Measurements from ENCODE around the gene AGBL2.
"Not testable (repeated sequence)": the region's sequence is repeated elsewhere in the genome, so short reads cannot be mapped to it uniquely, and the experiment has no call there.

The AGBL2 gene

DNA sequence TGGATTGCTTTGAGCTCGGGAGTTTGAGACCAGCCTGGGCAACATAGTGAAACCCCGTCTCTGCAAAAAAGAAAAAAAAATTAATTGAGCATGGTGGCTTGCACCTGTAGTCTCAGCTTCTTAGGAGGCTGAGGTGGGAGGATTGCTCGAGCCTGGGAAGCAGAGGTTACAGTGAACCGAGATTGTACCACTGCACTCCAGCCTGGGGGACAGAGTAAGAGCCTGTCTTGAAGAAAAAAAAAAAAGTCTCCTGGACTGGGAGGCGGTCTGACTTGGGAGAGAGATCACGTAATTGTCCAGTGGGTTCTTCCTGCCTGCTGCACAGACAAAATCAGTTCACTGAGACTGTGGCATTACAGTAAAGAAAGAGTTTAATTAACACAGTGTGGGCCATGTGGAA is 69.7 kb downstream of the AGBL2 start:
- Histone ChIP-seq H4K91ac (ENCODE audit: low read length) (no peak overlapping the region), H3K23ac (ENCODE audit: low read length in 2 of 2) (no peak overlapping the region), H3K9me3 (ENCODE audit: control insufficient read depth, low read length) (no peaks in the 10 kb centered on the region), H3K27me3 (ENCODE audit: control insufficient read depth in 1 of 2, insufficient read depth in 1 of 2, low read length in 2 of 2) (no peaks in the 10 kb centered on the region), H3K79me1 (replicated peaks; ENCODE audit: low read length, poor library complexity, severe bottlenecking) (no peaks in the 10 kb centered on the region), H2BK5ac (ENCODE audit: low read depth, low read length, poor library complexity, severe bottlenecking) (no peak overlapping the region), H3K4me2 (ENCODE audit: low read length, poor library complexity, severe bottlenecking) (no peak overlapping the region), H3K4me1 (ENCODE audit: control insufficient read depth, insufficient read depth, low read depth, low read length) (peaks cover 4% of the 10 kb centered on the region), H3K36me3 (ENCODE audit: control insufficient read depth in 1 of 2, insufficient read depth in 2 of 2, low read depth in 1 of 2, low read length in 2 of 2) (no peaks in the 10 kb centered on the region), H4K8ac (ENCODE audit: low read length) (no peak overlapping the region), H2AFZ (ENCODE audit: low read depth, low read length) (no peak overlapping the region), H3K27ac (ENCODE audit: low read length, poor library complexity, severe bottlenecking) (no peak overlapping the region), H3K14ac (ENCODE audit: low read length in 2 of 2) (no peak overlapping the region), H2BK15ac (ENCODE audit: low read depth, poor library complexity, severe bottlenecking) (no peak overlapping the region), H2AK5ac (ENCODE audit: low read length, severe bottlenecking) (no peak overlapping the region), H3K4ac (ENCODE audit: low read depth in 1 of 2, low read length in 2 of 2) (no peak overlapping the region), H3K4me3 (ENCODE audit: insufficient read depth in 1 of 2, low read depth in 1 of 2, low read length in 2 of 2) (no peak overlapping the region), H3K9ac (ENCODE audit: low read length) (no peak overlapping the region), H2BK12ac (ENCODE audit: low read length in 2 of 2) (no peak overlapping the region), H3K18ac (ENCODE audit: low read depth in 1 of 2, low read length in 2 of 2) (no peak overlapping the region), H2BK120ac (ENCODE audit: low read depth, low read length) (no peak overlapping the region)
- 85% methylated on average over 6 of the region's 6 CpGs for WGBS
- DNase-seq = no peak

DNA sequence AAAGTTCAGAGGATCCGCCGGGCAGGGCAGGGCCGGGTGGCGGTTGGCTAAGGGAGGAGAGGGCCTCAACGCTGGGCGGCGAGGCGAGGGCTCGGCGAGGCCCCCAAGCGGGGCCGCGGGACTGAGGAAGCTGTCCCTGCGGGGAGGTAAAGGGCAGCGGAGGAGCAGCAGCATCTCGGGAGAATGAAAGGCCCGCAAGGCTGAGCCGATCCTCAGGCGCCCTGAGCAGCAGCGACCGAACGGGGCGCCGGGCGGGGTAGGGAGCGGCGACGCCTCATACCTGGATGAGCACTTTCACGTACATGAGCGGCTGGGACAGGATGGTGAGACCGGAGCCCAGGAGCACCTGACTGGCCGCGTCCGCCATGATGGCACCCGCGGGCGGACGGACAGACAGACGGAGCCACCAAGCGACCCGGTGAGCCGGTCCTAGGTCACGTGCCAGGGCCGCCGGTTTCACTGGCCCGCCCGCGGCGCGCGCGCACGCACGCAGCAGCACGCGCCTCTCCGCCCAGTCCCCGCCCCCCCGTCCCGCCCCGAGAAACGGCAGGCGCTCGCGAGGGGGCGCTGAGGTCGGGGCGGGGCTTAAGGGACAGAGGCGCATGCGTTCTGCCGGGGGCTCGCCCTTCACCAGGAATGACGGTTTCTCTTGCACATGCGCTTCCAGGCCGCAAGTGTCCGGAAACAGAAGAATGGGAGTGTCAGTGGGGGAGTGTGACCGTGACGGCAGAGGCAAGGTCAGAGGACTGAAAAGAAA is 72.9 kb downstream of the AGBL2 start, which contains the start of gene MTCH2:
TSS of gene MTCH2 (minus strand) at position 461 of the 757 bp plus-strand sequence. CDS start at position 367, 94 bp downstream.
- Histone ChIP-seq H3K4ac (ENCODE audit: low read depth in 1 of 2, low read length in 2 of 2) (peak within 1 kb of the TSS; percentile 85 to 87), H3K9me3 (ENCODE audit: control insufficient read depth, low read length) (no peaks in the 10 kb centered on the region), H2BK5ac (ENCODE audit: low read depth, low read length, poor library complexity, severe bottlenecking) (peak within 1 kb of the TSS; percentile 87), H3K4me1 (ENCODE audit: control insufficient read depth, insufficient read depth, low read depth, low read length) (peaks cover 9% of the 10 kb centered on the region), H3K4me2 (ENCODE audit: low read length, poor library complexity, severe bottlenecking) (peak within 1 kb of the TSS; percentile 85), H3K27me3 (ENCODE audit: control insufficient read depth in 1 of 2, insufficient read depth in 1 of 2, low read length in 2 of 2) (no peaks in the 10 kb centered on the region), H4K91ac (ENCODE audit: low read length) (peak within 1 kb of the TSS; percentile 94), H2BK120ac (ENCODE audit: low read depth, low read length) (peak within 1 kb of the TSS; percentile 64), H3K18ac (ENCODE audit: low read depth in 1 of 2, low read length in 2 of 2) (peak within 1 kb of the TSS; percentile 92 to 96), H3K27ac (ENCODE audit: low read length, poor library complexity, severe bottlenecking) (peak within 1 kb of the TSS; percentile 83), H2AK5ac (ENCODE audit: low read length, severe bottlenecking) (no peak within 1 kb of the TSS), H3K14ac (ENCODE audit: low read length in 2 of 2) (peak within 1 kb of the TSS in 1 of 2 experiments; percentile 82), H3K36me3 (ENCODE audit: control insufficient read depth in 1 of 2, insufficient read depth in 2 of 2, low read depth in 1 of 2, low read length in 2 of 2) (peaks cover 5 to 24% of the 10 kb centered on the region in 2 experiments), H4K8ac (ENCODE audit: low read length) (peak within 1 kb of the TSS; percentile 95), H2BK12ac (ENCODE audit: low read length in 2 of 2) (peak within 1 kb of the TSS in 1 of 2 experiments; percentile 31), H2BK15ac (ENCODE audit: low read depth, poor library complexity, severe bottlenecking) (peak within 1 kb of the TSS; percentile 96), H2AFZ (ENCODE audit: low read depth, low read length) (peak within 1 kb of the TSS; percentile 33), H3K9ac (ENCODE audit: low read length) (peak within 1 kb of the TSS; percentile 97), H3K79me1 (replicated peaks; ENCODE audit: low read length, poor library complexity, severe bottlenecking) (peaks cover 3% of the 10 kb centered on the region), H3K4me3 (ENCODE audit: insufficient read depth in 1 of 2, low read depth in 1 of 2, low read length in 2 of 2) (peak within 1 kb of the TSS; percentile 88 to 93), H3K23ac (ENCODE audit: low read length in 2 of 2) (peak within 1 kb of the TSS in 1 of 2 experiments; percentile 16)
- peak; percentile 97 for DNase-seq
- WGBS = under 1% methylated on average over 74 of the region's 78 CpGs

DNA sequence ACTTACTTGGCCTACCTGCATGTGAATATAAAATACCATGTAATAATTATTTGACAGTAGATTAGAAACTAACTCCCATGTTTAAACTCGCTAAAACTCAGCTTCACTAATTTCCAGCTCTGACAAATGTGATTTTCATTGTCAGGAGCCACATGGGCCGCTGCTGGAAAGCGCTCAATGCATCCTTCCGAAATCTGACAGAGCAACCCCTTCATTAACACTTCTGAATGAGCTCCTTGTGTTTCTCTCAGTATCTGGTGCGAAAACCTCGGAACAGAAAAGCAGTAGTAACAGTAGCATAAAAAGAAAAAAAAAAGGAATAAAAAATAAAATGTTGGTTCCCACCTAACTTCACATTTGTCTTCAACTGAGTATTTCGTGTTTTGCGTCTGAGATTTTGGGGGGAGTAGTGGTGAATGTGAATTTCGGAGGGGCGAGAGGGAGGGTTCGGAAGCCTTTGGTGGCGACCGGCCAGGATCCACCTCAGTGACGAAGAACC is 73.5 kb downstream of the AGBL2 start:
- 6% methylated on average over 11 of the region's 14 CpGs for WGBS
- Histone ChIP-seq H3K4me2 (ENCODE audit: low read length, poor library complexity, severe bottlenecking) (peak overlapping the region; percentile 85), H4K91ac (ENCODE audit: low read length) (no peak overlapping the region), H4K8ac (ENCODE audit: low read length) (peak overlapping the region; percentile 95), H2BK120ac (ENCODE audit: low read depth, low read length) (peak overlapping the region; percentile 64), H3K4me1 (ENCODE audit: control insufficient read depth, insufficient read depth, low read depth, low read length) (peaks cover 9% of the 10 kb centered on the region), H2BK12ac (ENCODE audit: low read length in 2 of 2) (no peak overlapping the region), H2BK15ac (ENCODE audit: low read depth, poor library complexity, severe bottlenecking) (peak overlapping the region; percentile 96), H2BK5ac (ENCODE audit: low read depth, low read length, poor library complexity, severe bottlenecking) (no peak overlapping the region), H3K4ac (ENCODE audit: low read depth in 1 of 2, low read length in 2 of 2) (peak overlapping the region in 1 of 2 experiments; percentile 85), H3K27ac (ENCODE audit: low read length, poor library complexity, severe bottlenecking) (peak overlapping the region; percentile 83), H2AFZ (ENCODE audit: low read depth, low read length) (peak overlapping the region; percentile 33), H3K23ac (ENCODE audit: low read length in 2 of 2) (peak overlapping the region in 1 of 2 experiments; percentile 16), H3K9ac (ENCODE audit: low read length) (peak overlapping the region; percentile 97), H3K79me1 (replicated peaks; ENCODE audit: low read length, poor library complexity, severe bottlenecking) (peaks cover 3% of the 10 kb centered on the region), H2AK5ac (ENCODE audit: low read length, severe bottlenecking) (no peak overlapping the region), H3K36me3 (ENCODE audit: control insufficient read depth in 1 of 2, insufficient read depth in 2 of 2, low read depth in 1 of 2, low read length in 2 of 2) (peaks cover 5 to 28% of the 10 kb centered on the region in 2 experiments), H3K4me3 (ENCODE audit: insufficient read depth in 1 of 2, low read depth in 1 of 2, low read length in 2 of 2) (peak overlapping the region; percentile 88 to 92), H3K9me3 (ENCODE audit: control insufficient read depth, low read length) (no peaks in the 10 kb centered on the region), H3K14ac (ENCODE audit: low read length in 2 of 2) (no peak overlapping the region), H3K27me3 (ENCODE audit: control insufficient read depth in 1 of 2, insufficient read depth in 1 of 2, low read length in 2 of 2) (no peaks in the 10 kb centered on the region), H3K18ac (ENCODE audit: low read depth in 1 of 2, low read length in 2 of 2) (peak overlapping the region; percentile 92 to 96)
- no peak for DNase-seq

DNA sequence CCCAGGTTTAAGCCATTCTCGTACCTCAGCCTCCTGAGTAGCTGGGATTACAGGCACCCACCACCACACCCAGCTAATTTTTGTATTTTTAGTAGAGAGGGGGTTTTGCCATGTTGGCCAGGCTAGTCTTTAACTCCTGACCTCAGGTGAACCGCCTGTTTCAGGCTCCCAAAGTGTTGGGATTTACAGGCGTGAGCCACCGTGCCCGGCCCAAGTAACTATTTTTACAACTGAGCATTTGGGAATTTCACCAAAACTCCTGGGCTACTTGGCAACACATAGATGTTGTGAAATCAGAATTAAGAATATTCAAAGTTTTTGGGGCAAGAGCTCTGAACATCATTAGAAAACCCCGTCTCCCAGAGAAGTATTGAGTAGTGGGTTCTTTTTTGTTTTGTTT is 74.7 kb downstream of the AGBL2 start:
- not testable (repeated sequence) for H4K8ac ChIP-seq (ENCODE audit: low read length); H3K18ac ChIP-seq (ENCODE audit: low read depth in 1 of 2, low read length in 2 of 2); H2BK5ac ChIP-seq (ENCODE audit: low read depth, low read length, poor library complexity, severe bottlenecking); H2BK15ac ChIP-seq (ENCODE audit: low read depth, poor library complexity, severe bottlenecking); H3K14ac ChIP-seq (ENCODE audit: low read length in 2 of 2); H3K9me3 ChIP-seq (ENCODE audit: control insufficient read depth, low read length); H3K79me1 ChIP-seq (replicated peaks; ENCODE audit: low read length, poor library complexity, severe bottlenecking); H3K27me3 ChIP-seq (ENCODE audit: control insufficient read depth in 1 of 2, insufficient read depth in 1 of 2, low read length in 2 of 2); H2BK120ac ChIP-seq (ENCODE audit: low read depth, low read length); H3K4me2 ChIP-seq (ENCODE audit: low read length, poor library complexity, severe bottlenecking); H2AK5ac ChIP-seq (ENCODE audit: low read length, severe bottlenecking); H3K27ac ChIP-seq (ENCODE audit: low read length, poor library complexity, severe bottlenecking); H3K4ac ChIP-seq (ENCODE audit: low read depth in 1 of 2, low read length in 2 of 2); H3K4me1 ChIP-seq (ENCODE audit: control insufficient read depth, insufficient read depth, low read depth, low read length); H2AFZ ChIP-seq (ENCODE audit: low read depth, low read length); DNase-seq; H3K23ac ChIP-seq (ENCODE audit: low read length in 2 of 2); H4K91ac ChIP-seq (ENCODE audit: low read length); H2BK12ac ChIP-seq (ENCODE audit: low read length in 2 of 2)
- Histone ChIP-seq H3K9ac (ENCODE audit: low read length) (peak overlapping the region; percentile 61), H3K4me3 (ENCODE audit: insufficient read depth in 1 of 2, low read depth in 1 of 2, low read length in 2 of 2) (peak overlapping the region in 1 of 2 experiments; percentile 92), H3K36me3 (ENCODE audit: control insufficient read depth in 1 of 2, insufficient read depth in 2 of 2, low read depth in 1 of 2, low read length in 2 of 2) (peaks cover 10 to 32% of the 10 kb centered on the region in 2 experiments)
- WGBS = 98% methylated on average over 6 of the region's 6 CpGs

Measured in mesenchymal stem cell (in vitro differentiated cells and primary cell).